NK-92 treated with Interleukin-12 subunit alpha and Interleukin-12 subunit beta, amount 100 ng/mL, for 24 hours (cell line): ENCODE results near the gene TOMM6.
"Not testable (repeated sequence)": the region's sequence is repeated elsewhere in the genome, so short reads cannot be mapped to it uniquely, and the experiment has no call there.

ENCODE experiments used
- DNase-seq: peaks from one replicate; lab custom pipeline; 2025; lab: John Stamatoyannopoulos, UW

The TOMM6 gene

GRCh38 chr6:41785254-41785653 lies 2.2 kb upstream of the TOMM6 start:
- no peak for DNase-seq

- DNase-seq, result no peak
Observed at GRCh38 chr6:41785689-41786450, 1.6 kb upstream of the TOMM6 start.

- peak; percentile 82 for DNase-seq
Observed at GRCh38 chr6:41786451-41787218, 859 bp upstream of the TOMM6 start.

- DNase-seq, result no peak
Observed at GRCh38 chr6:41789390-41789724, 1.9 kb downstream of the TOMM6 start.

- DNase-seq, result no peak
Observed at GRCh38 chr6:41790045-41790444, 2.6 kb downstream of the TOMM6 start.

GRCh38 chr6:41791305-41791704 lies 3.8 kb downstream of the TOMM6 start:
- no peak for DNase-seq

GRCh38 chr6:41791984-41792383 lies 4.5 kb downstream of the TOMM6 start:
- no peak for DNase-seq

- no peak for DNase-seq
Observed at GRCh38 chr6:41796474-41796873, 9.0 kb downstream of the TOMM6 start.

- no peak for DNase-seq
Observed at GRCh38 chr6:41798901-41799558, 11.5 kb downstream of the TOMM6 start.

- no peak for DNase-seq
Observed at GRCh38 chr6:41799559-41799911, 12.0 kb downstream of the TOMM6 start.

GRCh38 chr6:41801380-41801779 lies 13.9 kb downstream of the TOMM6 start:
- no peak for DNase-seq

GRCh38 chr6:41805830-41806774 lies 18.6 kb downstream of the TOMM6 start:
- no peak for DNase-seq

DNA sequence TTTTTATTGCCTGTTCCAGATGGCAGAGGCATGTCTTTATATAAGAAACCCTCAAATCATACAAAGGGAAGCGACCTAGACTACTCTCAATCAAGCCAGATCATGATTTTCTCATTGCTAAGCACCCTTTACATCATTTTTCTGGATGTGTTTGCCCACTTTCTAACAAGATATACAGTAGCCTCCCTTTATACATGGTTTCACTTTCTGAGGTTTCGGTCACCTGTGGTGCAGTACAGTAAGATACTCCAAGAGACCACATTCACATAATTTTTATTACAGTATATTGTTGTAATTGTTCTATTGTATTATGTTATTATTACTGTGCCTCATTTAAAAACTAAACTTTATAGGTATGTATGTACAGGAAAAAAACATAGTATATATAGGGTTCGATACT lies 23.6 kb downstream of the TOMM6 start:
- DNase-seq, result no peak

DNA sequence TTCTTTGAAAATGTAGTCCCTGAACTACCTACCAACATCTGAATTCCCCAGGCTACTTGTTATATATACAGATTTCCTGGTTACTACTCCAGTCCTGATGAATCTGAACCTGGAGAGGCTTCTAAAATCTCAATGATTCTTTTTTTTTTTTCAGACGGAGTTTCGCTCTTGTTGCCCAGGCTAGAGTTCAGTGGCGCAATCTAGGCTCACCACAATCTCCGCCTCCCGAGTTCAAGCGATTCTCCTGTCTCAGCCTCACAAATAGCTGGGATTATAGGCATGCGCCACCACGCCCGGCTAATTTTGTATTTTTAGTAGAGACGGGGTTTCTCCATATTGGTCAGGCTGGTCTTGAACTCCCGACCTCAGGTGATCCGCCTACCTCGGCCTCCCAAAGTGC lies 24.5 kb downstream of the TOMM6 start:
- not testable (repeated sequence) for DNase-seq

DNA sequence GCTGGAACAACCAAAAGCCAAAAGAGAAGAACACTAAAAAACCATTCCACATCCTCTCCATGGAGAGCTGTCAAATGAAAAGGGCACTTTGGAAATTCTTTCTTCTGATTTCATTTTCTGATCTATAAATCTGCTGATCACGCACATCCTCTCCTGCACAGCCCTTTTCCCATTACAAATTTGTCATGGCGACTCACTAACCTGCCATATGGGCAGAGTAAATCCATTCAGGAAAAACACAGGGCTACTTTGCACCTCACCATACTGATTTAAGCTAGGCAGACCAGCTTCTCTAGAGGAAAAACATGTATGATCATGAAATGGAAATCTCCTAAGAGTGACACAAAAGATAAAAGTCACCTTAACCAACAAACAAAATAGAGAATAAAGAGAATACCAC lies 26.0 kb downstream of the TOMM6 start:
- no peak for DNase-seq

DNA sequence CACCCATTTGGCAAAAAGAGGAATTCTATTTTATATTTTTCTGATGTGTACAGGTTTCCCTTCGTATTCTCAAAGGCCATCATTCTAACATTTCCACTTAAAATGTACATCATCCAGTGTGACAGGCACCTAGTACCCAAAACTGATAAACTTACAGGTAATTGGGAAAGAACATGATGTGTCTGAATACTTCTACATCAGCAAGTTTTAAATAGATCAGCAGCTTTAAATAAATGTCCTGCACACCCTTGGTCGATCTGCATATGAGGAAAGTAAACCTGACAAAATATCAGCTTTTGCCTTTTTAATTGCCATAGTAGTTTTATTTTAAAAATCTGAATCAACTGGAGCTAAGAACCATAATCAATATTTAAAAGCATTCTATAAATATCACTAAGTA lies 26.5 kb downstream of the TOMM6 start:
- no peak for DNase-seq

GRCh38 chr6:41814629-41815028 lies 27.1 kb downstream of the TOMM6 start:
- DNase-seq, result no peak

GRCh38 chr6:41815587-41815986 lies 28.1 kb downstream of the TOMM6 start:
- no peak for DNase-seq

DNA sequence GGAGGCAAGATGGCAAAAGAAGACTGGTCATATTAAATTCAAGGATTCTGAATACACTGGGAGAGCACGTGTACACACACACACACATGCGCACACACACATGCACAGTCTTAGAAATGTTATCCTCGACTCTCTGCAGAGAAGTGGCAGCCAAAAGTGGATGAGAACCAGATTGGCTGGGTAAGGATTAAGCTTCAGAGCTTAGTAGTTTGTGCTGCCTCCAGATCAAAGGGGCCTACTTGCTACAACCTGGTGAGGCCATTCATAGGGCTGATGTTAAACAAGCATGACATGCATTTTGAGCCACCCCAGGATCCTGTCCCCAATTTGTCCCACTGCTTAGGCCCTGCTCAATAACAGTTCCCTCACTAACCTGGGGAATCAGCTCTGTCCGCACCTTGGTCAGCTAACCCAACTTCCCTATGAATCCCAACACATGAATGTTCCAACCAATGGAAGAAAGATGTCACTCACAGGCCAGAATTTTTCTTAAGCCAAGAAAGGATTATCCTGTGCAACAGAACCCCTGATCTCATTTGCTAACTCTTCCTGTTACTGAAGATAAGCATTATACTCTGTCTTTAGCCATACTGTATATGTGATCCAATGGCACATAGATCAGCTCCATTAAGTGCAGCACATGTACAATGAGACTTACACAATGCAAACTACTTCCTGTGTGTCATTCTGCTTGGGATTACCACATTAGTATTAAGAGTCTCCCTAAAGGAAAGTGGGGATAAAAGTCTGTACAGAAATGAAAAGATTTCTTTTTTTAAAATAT lies 31.0 kb downstream of the TOMM6 start:
- no peak for DNase-seq

DNA sequence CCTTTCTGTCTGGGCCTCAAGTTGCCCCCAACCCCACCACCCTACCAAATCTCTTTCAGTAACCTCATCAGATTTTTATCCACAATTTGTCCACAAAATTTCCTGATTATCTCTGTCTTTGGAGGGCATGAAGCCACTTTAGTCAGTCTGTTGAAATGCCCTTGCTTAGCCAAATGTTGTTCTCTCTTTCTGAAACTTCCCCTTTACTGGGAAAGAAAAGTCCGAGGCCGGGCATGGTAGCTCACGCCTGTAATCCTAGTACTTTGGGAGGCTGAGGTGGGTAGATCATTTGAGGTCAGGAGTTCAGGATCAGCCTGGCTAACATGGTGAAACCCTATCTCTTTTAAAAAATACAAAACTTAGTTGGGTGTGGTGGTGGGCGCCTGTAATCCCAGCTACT lies 33.8 kb downstream of the TOMM6 start:
- DNase-seq, result no peak

GRCh38 chr6:41822021-41822420 lies 34.5 kb downstream of the TOMM6 start:
- no peak for DNase-seq
